Trophoblast cell (in vitro differentiated cells and primary cell): ENCODE data around the gene ALKBH6.

Experiments
- DNase-seq, 2 donors: peaks; one replicate each; pipeline ENCODE4 v3.0.0-alpha.2; 2016
- H2AFZ ChIP-seq: 2 replicates; pipeline ENCODE4 v1.6.1; 2013; ENCODE audit warnings: low read length, moderate library complexity, mild to moderate bottlenecking; ENCODE audit not compliant: insufficient read depth, poor library complexity
- H2AK5ac ChIP-seq: 2 replicates; pipeline ENCODE4 v1.6.1; 2013; ENCODE audit warnings: mild to moderate bottlenecking, low read length
- H2BK120ac ChIP-seq: 2 replicates; pipeline ENCODE4 v1.6.1; 2013; ENCODE audit warnings: low read length, mild to moderate bottlenecking, moderate library complexity; ENCODE audit not compliant: insufficient read depth, poor library complexity
- H2BK12ac ChIP-seq: 2 replicates; pipeline ENCODE4 v1.6.1; 2013; ENCODE audit warnings: mild to moderate bottlenecking, low read length, moderate library complexity
- H2BK5ac ChIP-seq: 2 replicates; pipeline ENCODE4 v1.6.1; 2013; ENCODE audit warnings: low read length, low read depth, moderate library complexity, mild to moderate bottlenecking; ENCODE audit not compliant: poor library complexity
- H3K14ac ChIP-seq: 2 replicates; pipeline ENCODE4 v1.6.1; 2013; ENCODE audit warnings: mild to moderate bottlenecking, low read length
- H3K18ac ChIP-seq: 2 replicates; pipeline ENCODE4 v1.6.1; 2013; ENCODE audit warnings: mild to moderate bottlenecking, low read length
- H3K23ac ChIP-seq: 2 replicates; pipeline ENCODE4 v1.6.1; 2013; ENCODE audit warnings: low read length
- H3K27ac ChIP-seq: 2 replicates; pipeline ENCODE4 v1.5.1; 2013; ENCODE audit warnings: low read depth, mild to moderate bottlenecking, inconsistent platforms, low read length, moderate library complexity
- H3K27me3 ChIP-seq: 2 replicates; pipeline ENCODE4 v1.6.1; 2013; ENCODE audit warnings: inconsistent platforms, mild to moderate bottlenecking, low read length, moderate library complexity; ENCODE audit not compliant: insufficient read depth
- H3K36me3 ChIP-seq, 2 experiments: 1 replicate in 1 of 2; 2 replicates in 1 of 2; pipeline ENCODE4 v1.6.1; 2013; ENCODE audit warnings: low read length in 2 of 2, mild to moderate bottlenecking in 2 of 2, moderate library complexity in 1 of 2; ENCODE audit not compliant: insufficient read depth in 2 of 2, control insufficient read depth in 1 of 2
- H3K4ac ChIP-seq: 2 replicates; pipeline ENCODE4 v1.6.1; 2013; ENCODE audit warnings: low read depth, mild to moderate bottlenecking, low read length, moderate library complexity
- H3K4me1 ChIP-seq, 2 experiments: 1 replicate in 1 of 2; 2 replicates in 1 of 2; pipeline ENCODE4 v1.6.1; 2013; ENCODE audit warnings: low read length in 2 of 2, mild to moderate bottlenecking in 2 of 2, moderate library complexity in 1 of 2; ENCODE audit not compliant: insufficient read depth in 2 of 2, control insufficient read depth in 1 of 2
- H3K4me2 ChIP-seq: 2 replicates; pipeline ENCODE4 v1.6.1; 2013; ENCODE audit warnings: inconsistent platforms, mild to moderate bottlenecking, low read length, moderate library complexity
- H3K4me3 ChIP-seq: 2 replicates; pipeline ENCODE4 v1.5.1; 2013; ENCODE audit warnings: mild to moderate bottlenecking, low read depth, low read length, inconsistent platforms
- H3K79me1 ChIP-seq: one replicate; pipeline ENCODE4 v1.6.1; 2013; ENCODE audit warnings: low read length
- H3K79me2 ChIP-seq: 2 replicates; pipeline ENCODE4 v1.6.1; 2013; ENCODE audit warnings: low read length, mild to moderate bottlenecking; ENCODE audit not compliant: control insufficient read depth, insufficient read depth, poor library complexity
- H3K9ac ChIP-seq: 2 replicates; pipeline ENCODE4 v1.6.1; 2013; ENCODE audit warnings: mild to moderate bottlenecking, low read length
- H3K9me3 ChIP-seq: 2 replicates; pipeline ENCODE4 v1.6.1; 2013; ENCODE audit warnings: low read depth, mild to moderate bottlenecking, control low read depth, inconsistent platforms, low read length; ENCODE audit not compliant: insufficient read depth
- H4K12ac ChIP-seq: 2 replicates; pipeline ENCODE4 v1.6.1; 2013; ENCODE audit warnings: low read depth, mild to moderate bottlenecking, low read length, moderate library complexity
- H4K8ac ChIP-seq: 2 replicates; pipeline ENCODE4 v1.6.1; 2013; ENCODE audit warnings: low read depth, mild to moderate bottlenecking, low read length, moderate library complexity
- H4K91ac ChIP-seq: one replicate; pipeline ENCODE4 v1.6.1; 2013; ENCODE audit warnings: low read depth, mild to moderate bottlenecking, low read length, moderate library complexity
- WGBS: extraction: QIAGEN DNeasy Blood & Tissue Kit; methylation state at CpG from one replicate; pipeline ENCODE4 v1.1.7; 2013; ENCODE audit warnings: missing lambda C conversion rate; ENCODE audit not compliant: insufficient read length, insufficient coverage; ENCODE audit errors: extremely low coverage; 5-methylcytosine and 5-hydroxymethylcytosine counted together

ALKBH6 gene

DNA sequence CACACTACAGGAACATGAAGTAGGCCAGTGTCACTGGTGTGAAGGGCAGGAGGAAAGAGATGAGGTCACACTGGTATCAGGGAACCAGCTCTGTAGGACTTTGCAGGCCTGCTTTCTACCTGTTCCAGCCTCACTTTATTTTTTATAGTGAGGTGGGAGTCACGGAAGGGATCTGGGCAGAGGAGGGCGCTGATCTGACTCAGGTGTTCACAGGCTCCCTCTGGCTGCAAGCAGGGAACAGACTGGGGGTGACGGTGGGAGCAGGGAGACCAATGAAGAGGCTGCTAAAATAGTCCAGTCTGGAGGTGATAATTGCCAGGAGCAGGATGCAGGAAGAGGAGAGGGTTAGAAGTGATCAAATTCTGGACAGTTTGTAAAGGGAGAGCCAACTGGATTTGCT, 37.2 kb upstream of the ALKBH6 start:
- Histone ChIP-seq H3K27me3 (no peaks in the 10 kb centered on the region), H4K8ac (no peak overlapping the region), H2BK5ac (no peak overlapping the region), H4K12ac (no peak overlapping the region), H3K27ac (no peak overlapping the region), H3K23ac (no peak overlapping the region), H2BK120ac (no peak overlapping the region), H4K91ac (no peak overlapping the region), H3K18ac (no peak overlapping the region), H3K79me2 (peaks cover 6% of the 10 kb centered on the region), H3K79me1 (peaks cover 15% of the 10 kb centered on the region), H2BK12ac (no peak overlapping the region), H2AK5ac (no peak overlapping the region), H3K9ac (no peak overlapping the region), H3K4ac (no peak overlapping the region), H3K4me1 (peaks cover 0 to 3% of the 10 kb centered on the region in 2 experiments), H3K4me2 (no peak overlapping the region), H3K14ac (no peak overlapping the region), H3K9me3 (no peaks in the 10 kb centered on the region), H3K36me3 (no peaks in the 10 kb centered on the region), H3K4me3 (no peak overlapping the region), H2AFZ (no peak overlapping the region)
- no CpG with 5 or more reads among the region's 3 CpGs for WGBS
- no peak for DNase-seq

DNA sequence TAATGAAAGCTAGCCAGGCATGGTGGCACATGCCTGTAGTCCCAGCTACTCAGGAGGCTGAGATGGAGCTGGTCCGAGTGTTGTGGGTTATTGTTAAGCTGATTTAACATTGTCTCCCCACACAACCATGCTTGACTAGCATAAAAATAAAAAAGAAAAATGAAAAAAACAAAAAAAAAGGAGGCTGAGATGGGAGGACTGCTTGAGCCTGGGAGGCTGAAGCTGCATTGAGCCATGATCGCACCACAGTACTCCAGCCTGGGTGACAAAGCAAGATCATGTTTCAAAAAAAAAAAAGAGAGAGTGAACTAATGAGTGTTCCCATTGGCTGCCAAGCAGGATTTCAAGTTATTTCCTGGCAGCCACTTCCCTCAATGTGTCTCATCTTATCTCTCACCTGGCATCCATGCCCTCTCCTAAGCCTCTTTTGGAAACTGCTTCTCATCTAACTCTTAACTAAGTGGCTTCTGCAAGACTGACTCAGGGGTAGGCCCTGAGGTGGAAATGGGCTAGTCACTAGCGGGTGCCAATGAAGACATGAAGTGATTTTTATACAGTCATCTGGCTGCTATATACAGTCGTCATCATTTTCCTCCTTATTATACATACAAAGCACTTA, 35.2 kb upstream of the ALKBH6 start:
- H3K4me3 ChIP-seq, result no peak overlapping the region
- H3K4me1 ChIP-seq, result peaks cover 0 to 1% of the 10 kb centered on the region in 2 experiments
- no peak overlapping the region for H3K18ac ChIP-seq
- no peaks in the 10 kb centered on the region for H3K9me3 ChIP-seq
- no peak overlapping the region for H3K27ac ChIP-seq
- no peak overlapping the region for H2BK5ac ChIP-seq
- no peak overlapping the region for H4K91ac ChIP-seq
- H3K79me2 ChIP-seq, result peaks cover 2% of the 10 kb centered on the region
- H3K9ac ChIP-seq, result no peak overlapping the region
- H3K23ac ChIP-seq, result no peak overlapping the region
- no peaks in the 10 kb centered on the region for H3K36me3 ChIP-seq
- no CpG with 5 or more reads among the region's 4 CpGs for WGBS
- H2BK120ac ChIP-seq, result no peak overlapping the region
- H3K4me2 ChIP-seq, result no peak overlapping the region
- H2BK12ac ChIP-seq, result no peak overlapping the region
- no peak overlapping the region for H2AK5ac ChIP-seq
- no peak overlapping the region for H4K8ac ChIP-seq
- H3K79me1 ChIP-seq, result peaks cover 7% of the 10 kb centered on the region
- H3K4ac ChIP-seq, result no peak overlapping the region
- no peak overlapping the region for H3K14ac ChIP-seq
- H2AFZ ChIP-seq, result no peak overlapping the region
- no peak overlapping the region for H4K12ac ChIP-seq
- no peak for DNase-seq
- no peaks in the 10 kb centered on the region for H3K27me3 ChIP-seq

DNA sequence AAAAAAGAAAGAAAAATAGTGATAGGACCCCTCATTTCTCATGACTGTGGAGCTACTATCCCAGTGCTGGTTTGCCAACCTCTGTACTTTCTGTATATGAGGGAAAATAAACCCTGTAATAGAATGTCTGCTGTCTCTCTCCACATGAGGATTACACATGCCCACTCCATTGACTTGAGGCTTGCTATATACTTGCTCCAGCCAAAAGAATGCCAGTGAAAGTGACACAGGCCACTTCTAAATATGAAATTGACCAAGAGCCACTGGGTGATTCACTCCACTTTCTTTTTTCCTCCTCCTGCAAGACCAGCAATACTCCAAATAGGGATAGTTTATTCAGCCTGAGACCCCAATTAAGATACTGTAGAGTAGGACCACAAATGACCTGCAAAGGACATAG, 33.8 kb upstream of the ALKBH6 start:
- Histone ChIP-seq H4K91ac (no peak overlapping the region), H3K79me2 (no peaks in the 10 kb centered on the region), H3K4me3 (no peak overlapping the region), H3K23ac (no peak overlapping the region), H3K14ac (no peak overlapping the region), H3K27ac (no peak overlapping the region), H3K79me1 (no peaks in the 10 kb centered on the region), H2AK5ac (no peak overlapping the region), H3K4me2 (no peak overlapping the region), H2BK120ac (no peak overlapping the region), H3K27me3 (no peaks in the 10 kb centered on the region), H2AFZ (no peak overlapping the region), H4K12ac (no peak overlapping the region), H3K4ac (no peak overlapping the region), H4K8ac (no peak overlapping the region), H3K36me3 (no peaks in the 10 kb centered on the region), H2BK12ac (no peak overlapping the region), H2BK5ac (no peak overlapping the region), H3K9me3 (no peaks in the 10 kb centered on the region), H3K18ac (no peak overlapping the region), H3K9ac (no peak overlapping the region), H3K4me1 (no peaks in the 10 kb centered on the region)
- DNase-seq, result no peak

- Histone ChIP-seq H4K91ac (no peak overlapping the region), H2AK5ac (no peak overlapping the region), H3K79me2 (no peaks in the 10 kb centered on the region), H4K12ac (no peak overlapping the region), H3K36me3 (no peaks in the 10 kb centered on the region), H4K8ac (no peak overlapping the region), H3K27me3 (no peaks in the 10 kb centered on the region), H3K79me1 (peaks cover 2% of the 10 kb centered on the region), H3K9me3 (no peaks in the 10 kb centered on the region), H2BK120ac (no peak overlapping the region), H3K23ac (no peak overlapping the region), H3K4me2 (no peak overlapping the region), H3K14ac (no peak overlapping the region), H3K9ac (no peak overlapping the region), H3K18ac (no peak overlapping the region), H3K27ac (no peak overlapping the region), H2BK5ac (no peak overlapping the region), H2AFZ (no peak overlapping the region), H3K4me3 (no peak overlapping the region), H3K4ac (no peak overlapping the region), H2BK12ac (no peak overlapping the region), H3K4me1 (peaks cover 2 to 4% of the 10 kb centered on the region in 2 experiments)
- no CpG with 5 or more reads among the region's 5 CpGs for WGBS
- no peak for DNase-seq
Observed at GRCh38 chr19:36046443-36047050, 32.5 kb upstream of the ALKBH6 start.
